HCT116 (cell line): ENCODE measurements around the gene KLHL22. TPM values are rescaled to one million over a fixed set of nuclear protein-coding genes. Genes with fewer than 3 reads are reported as not detected.

Experiments used
- ATAC-seq: fragments of 200-7000 bp; cut with Tn5 transposase; 2 replicates; pipeline ENCODE4 v1.9.1; 2020; ENCODE audit warnings: mild to moderate bottlenecking, moderate library complexity
- BruUV-seq: library from RNA; stranded (reverse); fragments of 400-500 nt; replicated peaks from 2 replicates; lab custom pipeline; 2021; lab: Mats Ljungman, UMichigan
- CTCF ChIA-PET: fragments of 300-600 bp; sonication (Branson Sonifier 250); formaldehyde crosslinking; loops from one replicate; lab custom pipeline; 2021; ENCODE audit warnings: antibody characterized with exemption; lab: Charles Lee
- POLR2A ChIA-PET: fragments of 300-600, 350-600 bp; sonication (Branson Sonifier 250); formaldehyde crosslinking; loops from one replicate; lab custom pipeline; 2021; ENCODE audit warnings: antibody characterized with exemption; lab: Charles Lee
- RAD21 ChIA-PET, 2 experiments: fragments of 300-600 bp; sonication (Branson Sonifier 250); formaldehyde crosslinking; loops; one replicate each; lab custom pipeline; 2023; ENCODE audit warnings: low total read pairs in 2 of 2; ENCODE audit not compliant: uncharacterized antibody in 2 of 2, unreplicated experiment in 2 of 2, low non-redundant PET in 1 of 2; lab: Charles Lee
- DNase-seq: peaks from one replicate; pipeline ENCODE4 v3.0.0-alpha.2; 2010; ENCODE audit warnings: low read depth, low spot score
- H2AFZ ChIP-seq: fragments of 200-600 bp; shearing (Covaris generic), sonication (generic); 2 replicates; pipeline ENCODE4 v1.6.1; 2017; ENCODE audit warnings: low read depth, mixed run types, mixed read lengths, antibody characterized with exemption, low read length; ENCODE audit not compliant: poor library complexity, severe bottlenecking
- H3K27ac ChIP-seq: 2 replicates; pipeline ENCODE4 v1.5.1; 2012; ENCODE audit warnings: low read depth, low read length
- H3K27me3 ChIP-seq: fragments of 200-600 bp; sonication (generic); 2 replicates; pipeline ENCODE4 v1.6.1; 2016; ENCODE audit warnings: mixed run types, low read length, mixed read lengths; ENCODE audit not compliant: insufficient read depth
- H3K36me3 ChIP-seq, 2 experiments: fragments of 200-500 bp in 1 of 2; fragments of 200-600 bp in 1 of 2; sonication (Bioruptor generic) in 1 of 2; sonication (generic) in 1 of 2; 2 replicates each; pipeline versions ENCODE4 v1.5.1 to v1.6.1; 2014 to 2016; ENCODE audit warnings: low read length in 2 of 2, inconsistent platforms in 1 of 2, mixed read lengths in 1 of 2, mixed run types in 1 of 2; ENCODE audit not compliant: insufficient read depth in 2 of 2, control insufficient read depth in 1 of 2
- H3K4me1 ChIP-seq, 2 experiments: fragments of 200-600 bp in 1 of 2; sonication (generic) in 1 of 2; 2 replicates each; pipeline versions ENCODE4 v1.5.1 to v1.6.1; 2012 to 2017; ENCODE audit warnings: low read length in 2 of 2, inconsistent platforms in 1 of 2, mild to moderate bottlenecking in 1 of 2, mixed read lengths in 1 of 2, mixed run types in 1 of 2, moderate library complexity in 1 of 2; ENCODE audit not compliant: insufficient read depth in 2 of 2, control insufficient read depth in 1 of 2
- H3K4me2 ChIP-seq: fragments of 200-600 bp; sonication (generic); 2 replicates; pipeline ENCODE4 v1.6.1; 2017; ENCODE audit warnings: mixed run types, low read length, mixed read lengths
- H3K4me3 ChIP-seq, 2 experiments: fragments of 200-600 bp in 1 of 2; sonication (generic) in 1 of 2; replicated peaks in 1 of 2; 2 replicates each; pipeline ENCODE4 v1.5.1; 2011 to 2016; ENCODE audit warnings: low read length in 2 of 2, control low read depth in 1 of 2, low read depth in 1 of 2, mild to moderate bottlenecking in 1 of 2, mixed read lengths in 1 of 2, mixed run types in 1 of 2
- H3K79me2 ChIP-seq: fragments of 200-600 bp; sonication (generic); 2 replicates; pipeline ENCODE4 v1.6.1; 2017; ENCODE audit warnings: mild to moderate bottlenecking, mixed run types, low read length, moderate library complexity, mixed read lengths; ENCODE audit not compliant: insufficient read depth
- H3K9ac ChIP-seq: fragments of 200-600 bp; sonication (generic); 2 replicates; pipeline ENCODE4 v1.6.1; 2016; ENCODE audit warnings: low read length, mixed read lengths
- H3K9me2 ChIP-seq: fragments of 200-600 bp; sonication (generic), shearing (Covaris generic); 2 replicates; pipeline ENCODE4 v1.6.1; 2017; ENCODE audit warnings: mixed run types, mild to moderate bottlenecking, moderate library complexity; ENCODE audit not compliant: insufficient read depth
- H3K9me3 ChIP-seq, 2 experiments: fragments of 200-500 bp in 1 of 2; fragments of 200-600 bp in 1 of 2; sonication (Bioruptor generic) in 1 of 2; sonication (generic) in 1 of 2; 2 replicates each; pipeline ENCODE4 v1.6.1; 2014 to 2017; ENCODE audit warnings: low read length in 2 of 2, mixed read lengths in 2 of 2, inconsistent platforms in 1 of 2, low read depth in 1 of 2, mild to moderate bottlenecking in 1 of 2, mixed run types in 1 of 2, moderate library complexity in 1 of 2; ENCODE audit not compliant: control insufficient read depth in 1 of 2, insufficient read depth in 1 of 2
- H4K20me1 ChIP-seq: fragments of 200-600 bp; sonication (generic), shearing (Covaris generic); 2 replicates; pipeline ENCODE4 v1.6.1; 2017; ENCODE audit warnings: mixed run types, mild to moderate bottlenecking, moderate library complexity; ENCODE audit not compliant: insufficient read depth
- ATF3 ChIP-seq: IDR thresholded peaks from 2 replicates; pipeline ENCODE4 v1.6.1; 2012
- CBX3 ChIP-seq: IDR thresholded peaks from 2 replicates; pipeline ENCODE4 v1.6.1; 2012; ENCODE audit warnings: low read depth
- CEBPB ChIP-seq: IDR thresholded peaks from 2 replicates; pipeline ENCODE4 v1.6.1; 2012; ENCODE audit warnings: low read depth
- CTCF ChIP-seq, 3 experiments: fragments of 200-600 bp in 1 of 3; sonication (generic) in 1 of 3; IDR thresholded peaks in 2 of 3; conservative IDR thresholded peaks in 1 of 3; 2 replicates each; pipeline ENCODE4 v1.5.1; 2012 to 2017; ENCODE audit warnings: low read depth in 2 of 3, low read length in 2 of 3, antibody characterized with exemption in 1 of 3, borderline replicate concordance in 1 of 3, control low read depth in 1 of 3, mild to moderate bottlenecking in 1 of 3, mixed read lengths in 1 of 3, mixed run types in 1 of 3, moderate library complexity in 1 of 3; ENCODE audit not compliant: insufficient read depth in 1 of 3
- EZH2phosphoT487 ChIP-seq: fragments of 200-600 bp; IDR thresholded peaks from 2 replicates; pipeline ENCODE4 v1.6.1; 2018; ENCODE audit warnings: antibody characterized with exemption, borderline replicate concordance
- POLR2A ChIP-seq: IDR thresholded peaks from 2 replicates; pipeline ENCODE4 v1.7.0; 2011; ENCODE audit warnings: borderline replicate concordance; ENCODE audit not compliant: insufficient read depth, insufficient read length; ENCODE audit errors: extremely low read depth
- POLR2AphosphoS5 ChIP-seq: IDR thresholded peaks from 2 replicates; pipeline ENCODE4 v1.6.1; 2011; ENCODE audit warnings: mild to moderate bottlenecking, low read depth, low read length, moderate library complexity
- REST ChIP-seq: IDR thresholded peaks from 2 replicates; pipeline ENCODE4 v1.6.1; 2012; ENCODE audit warnings: low read depth
- SIN3A ChIP-seq: IDR thresholded peaks from 2 replicates; pipeline ENCODE4 v1.6.1; 2012; ENCODE audit warnings: low read depth
- SP1 ChIP-seq: IDR thresholded peaks from 2 replicates; pipeline ENCODE4 v1.6.1; 2012; ENCODE audit warnings: low read depth
- SRF ChIP-seq: IDR thresholded peaks from 2 replicates; pipeline ENCODE4 v1.6.1; 2012; ENCODE audit warnings: low read depth
- TCF7L2 ChIP-seq: IDR thresholded peaks from 2 replicates; pipeline ENCODE4 v1.7.0; 2011; ENCODE audit warnings: borderline replicate concordance, inconsistent platforms; ENCODE audit not compliant: insufficient read depth, insufficient read length; ENCODE audit errors: extremely low read depth
- YY1 ChIP-seq: IDR thresholded peaks from 2 replicates; pipeline ENCODE4 v1.6.1; 2011; ENCODE audit warnings: low read length, low read depth, moderate library complexity, mild to moderate bottlenecking; ENCODE audit not compliant: insufficient replicate concordance; ENCODE audit errors: extremely low read depth
- ZFX ChIP-seq: fragments of 450-650 bp; IDR thresholded peaks from 2 replicates; pipeline ENCODE4 v1.6.1; 2017
- ZNF274 ChIP-seq: fragments of 200-500 bp; sonication (Bioruptor generic); IDR thresholded peaks from 2 replicates; pipeline ENCODE4 v1.6.1; 2014; ENCODE audit warnings: mild to moderate bottlenecking, low read depth, low read length, inconsistent platforms
- intact Hi-C: fragments of 100-400 bp; cut with micrococcal nuclease; formaldehyde crosslinking; loops from 2 replicates; pipeline ENCODE4 v1.10.0; 2022
- total RNA-seq: library from RNA; stranded (reverse); gene quantifications from one replicate; pipeline ENCODE4 v1.2.1, GENCODE V29; 2021; ENCODE audit not compliant: unreplicated experiment

Gene KLHL22
- total RNA-seq, 1 experiment from 2014 or later, result 16.4 TPM

GRCh38 chr22:20519558-20519957 is 24.0 kb upstream of the KLHL22 start:
- H3K79me2 ChIP-seq, result peaks cover 94% of the 10 kb centered on the region
- RAD21 ChIA-PET, result no interaction called here
- H4K20me1 ChIP-seq, result no peaks in the 10 kb centered on the region; the same call in 1 of the 2 replicates
- H3K27me3 ChIP-seq, result no peaks in the 10 kb centered on the region
- H3K9me2 ChIP-seq, result no peaks in the 10 kb centered on the region
- ATAC-seq (no peak), DNase-seq (no peak)
- no peak overlapping the region for H3K4me3 ChIP-seq
- CTCF ChIA-PET, result no interaction called here
- intact Hi-C loops, result no loop called here
- no TSS peak for BruUV-seq
- H3K27ac ChIP-seq, result no peak overlapping the region
- H3K9ac ChIP-seq, result no peak overlapping the region
- no peak overlapping the region for H2AFZ ChIP-seq
- peaks cover 7 to 36% of the 10 kb centered on the region in 2 experiments for H3K4me1 ChIP-seq
- no peak overlapping the region for H3K4me2 ChIP-seq
- TF ChIP-seq CTCF (IDR thresholded peaks at IDR 0.05 in 2 of 3, conservative IDR thresholded peaks at IDR 0.05 in 1 of 3; ENCODE audit: borderline replicate concordance in 1 of 3, insufficient read depth in 1 of 3, low read depth in 2 of 3, low read length in 2 of 3) (no peak), EZH2phosphoT487 (no peak), SP1 (no peak), POLR2AphosphoS5 (no peak), SIN3A (no peak), ATF3 (no peak), SRF (no peak), ZNF274 (no peak), POLR2A (no peak), REST (no peak), TCF7L2 (no peak), YY1 (no peak), CBX3 (no peak), CEBPB (no peak), ZFX (no peak)
- H3K9me3 ChIP-seq, result no peaks in the 10 kb centered on the region
- peaks cover 12 to 13% of the 10 kb centered on the region in 2 experiments; a peak in 2 of 4 replicates for H3K36me3 ChIP-seq
- POLR2A ChIA-PET, result interaction anchor here (1.0 to 1.4 kb wide), 2 partner anchors 11 kb away, joined by 3 to 4 read pairs; no protein-coding TSS in a partner anchor
